Mesenchymal stem cell (in vitro differentiated cells and primary cell): ENCODE results near the gene SAFB2.
A peak's percentile ranks its signal among the peaks of the same experiment; 100 is the strongest.

ENCODE experiments used
- DNase-seq: peaks from one replicate; pipeline ENCODE4 v3.0.0-alpha.2; 2013
- H2AFZ ChIP-seq: one replicate; pipeline ENCODE4 v1.6.1; 2013; ENCODE audit warnings: low read depth, mild to moderate bottlenecking, control low read depth, inconsistent platforms, low read length, moderate library complexity
- H2AK5ac ChIP-seq: 2 replicates; pipeline ENCODE4 v1.6.1; 2013; ENCODE audit warnings: low read length, moderate library complexity, mild to moderate bottlenecking, inconsistent platforms; ENCODE audit not compliant: severe bottlenecking
- H2BK120ac ChIP-seq: one replicate; pipeline ENCODE4 v1.6.1; 2013; ENCODE audit warnings: low read depth, mild to moderate bottlenecking, inconsistent platforms, low read length, moderate library complexity
- H2BK12ac ChIP-seq, 2 experiments: one replicate each; pipeline ENCODE4 v1.6.1; 2013; ENCODE audit warnings: inconsistent platforms in 2 of 2, low read length in 2 of 2, mild to moderate bottlenecking in 2 of 2, moderate library complexity in 2 of 2, control low read depth in 1 of 2
- H2BK15ac ChIP-seq: one replicate; pipeline ENCODE4 v1.6.1; 2013; ENCODE audit warnings: mild to moderate bottlenecking, low read depth, inconsistent platforms; ENCODE audit not compliant: poor library complexity, severe bottlenecking
- H2BK5ac ChIP-seq: 2 replicates; pipeline ENCODE4 v1.6.1; 2013; ENCODE audit warnings: low read depth, mild to moderate bottlenecking, low read length, control low read depth, inconsistent platforms; ENCODE audit not compliant: poor library complexity, severe bottlenecking
- H3K14ac ChIP-seq, 2 experiments: one replicate each; pipeline ENCODE4 v1.6.1; 2013; ENCODE audit warnings: inconsistent platforms in 2 of 2, low read length in 2 of 2, control low read depth in 1 of 2, mild to moderate bottlenecking in 1 of 2, moderate library complexity in 1 of 2
- H3K18ac ChIP-seq, 2 experiments: one replicate each; pipeline ENCODE4 v1.6.1; 2013; ENCODE audit warnings: inconsistent platforms in 2 of 2, low read length in 2 of 2, control low read depth in 1 of 2, low read depth in 1 of 2, mild to moderate bottlenecking in 1 of 2
- H3K23ac ChIP-seq, 2 experiments: one replicate each; pipeline ENCODE4 v1.6.1; 2013; ENCODE audit warnings: inconsistent platforms in 2 of 2, low read length in 2 of 2, mild to moderate bottlenecking in 2 of 2, moderate library complexity in 2 of 2, control low read depth in 1 of 2
- H3K27ac ChIP-seq: 2 replicates; pipeline ENCODE4 v1.5.1; 2013; ENCODE audit warnings: mild to moderate bottlenecking, moderate library complexity, low read length, control low read depth, inconsistent platforms; ENCODE audit not compliant: poor library complexity, severe bottlenecking
- H3K27me3 ChIP-seq, 2 experiments: 2 replicates each; pipeline versions ENCODE4 v1.6.1 to v1.7.0; 2013; ENCODE audit warnings: low read length in 2 of 2, mild to moderate bottlenecking in 2 of 2, moderate library complexity in 2 of 2, control low read depth in 1 of 2, inconsistent platforms in 1 of 2; ENCODE audit not compliant: control insufficient read depth in 1 of 2, insufficient read depth in 1 of 2
- H3K36me3 ChIP-seq, 2 experiments: 2 replicates each; pipeline versions ENCODE4 v1.6.1 to v1.7.0; 2013; ENCODE audit warnings: low read length in 2 of 2, control low read depth in 1 of 2, inconsistent platforms in 1 of 2, low read depth in 1 of 2, mild to moderate bottlenecking in 1 of 2; ENCODE audit not compliant: insufficient read depth in 2 of 2, control insufficient read depth in 1 of 2
- H3K4ac ChIP-seq, 2 experiments: one replicate each; pipeline ENCODE4 v1.6.1; 2013; ENCODE audit warnings: inconsistent platforms in 2 of 2, low read length in 2 of 2, mild to moderate bottlenecking in 2 of 2, moderate library complexity in 2 of 2, control low read depth in 1 of 2, low read depth in 1 of 2
- H3K4me1 ChIP-seq: 2 replicates; pipeline ENCODE4 v1.6.1; 2013; ENCODE audit warnings: low read depth, low read length, control low read depth; ENCODE audit not compliant: control insufficient read depth, insufficient read depth
- H3K4me2 ChIP-seq: 2 replicates; pipeline ENCODE4 v1.6.1; 2013; ENCODE audit warnings: low read length, mild to moderate bottlenecking, inconsistent platforms; ENCODE audit not compliant: poor library complexity, severe bottlenecking
- H3K4me3 ChIP-seq, 2 experiments: 2 replicates each; pipeline versions ENCODE4 v1.5.1 to v1.7.0; 2013; ENCODE audit warnings: low read length in 2 of 2, mild to moderate bottlenecking in 2 of 2, control low read depth in 1 of 2, low read depth in 1 of 2; ENCODE audit not compliant: insufficient read depth in 1 of 2
- H3K79me1 ChIP-seq: replicated peaks from 2 replicates; pipeline ENCODE4 v1.6.1; 2013; ENCODE audit warnings: mild to moderate bottlenecking, control low read depth, low read length, inconsistent platforms; ENCODE audit not compliant: poor library complexity, severe bottlenecking
- H3K9ac ChIP-seq: 2 replicates; pipeline ENCODE4 v1.7.0; 2013; ENCODE audit warnings: mild to moderate bottlenecking, low read length, moderate library complexity
- H3K9me3 ChIP-seq: 2 replicates; pipeline ENCODE4 v1.7.0; 2013; ENCODE audit warnings: mild to moderate bottlenecking, low read length; ENCODE audit not compliant: control insufficient read depth
- H4K8ac ChIP-seq: one replicate; pipeline ENCODE4 v1.6.1; 2013; ENCODE audit warnings: inconsistent platforms, mild to moderate bottlenecking, low read length, moderate library complexity
- H4K91ac ChIP-seq: one replicate; pipeline ENCODE4 v1.6.1; 2013; ENCODE audit warnings: mild to moderate bottlenecking, low read length, inconsistent platforms
- WGBS: methylation state at CpG from one replicate; pipeline ENCODE4 v1.1.7; 2013; ENCODE audit warnings: mixed read lengths; 5-methylcytosine and 5-hydroxymethylcytosine counted together

Gene SAFB2

DNA sequence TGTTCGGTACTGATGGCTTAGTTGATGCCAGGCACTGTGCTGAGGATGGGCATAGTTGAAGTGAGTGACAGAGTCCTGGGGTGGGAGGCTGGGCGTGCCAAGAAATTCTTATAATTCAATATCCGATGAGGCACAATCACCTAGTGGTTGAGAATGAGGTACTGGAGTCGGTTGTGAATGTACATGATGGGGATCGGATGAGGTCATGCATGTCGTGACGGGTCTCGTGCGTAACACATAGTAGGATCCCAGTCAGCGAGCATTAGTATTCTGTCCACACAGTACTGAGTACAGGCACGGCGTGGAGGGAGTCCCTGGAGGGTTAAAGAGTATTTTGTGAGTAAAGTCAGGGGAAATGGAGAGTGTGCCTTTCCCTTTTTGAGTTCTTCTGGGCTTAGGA lies 3.1 kb upstream of the SAFB2 start:
- H3K4me2 ChIP-seq, result no peak overlapping the region
- H3K23ac ChIP-seq, result no peak overlapping the region
- no peak overlapping the region for H2AFZ ChIP-seq
- H2BK15ac ChIP-seq, result no peak overlapping the region
- no peak for DNase-seq
- H3K79me1 ChIP-seq, result no peaks in the 10 kb centered on the region
- peak overlapping the region; percentile 99 for H3K9ac ChIP-seq
- H2AK5ac ChIP-seq, result no peak overlapping the region
- H3K36me3 ChIP-seq, result peaks cover 36 to 53% of the 10 kb centered on the region in 2 experiments
- H3K27ac ChIP-seq, result no peak overlapping the region
- no peak overlapping the region for H3K14ac ChIP-seq
- H3K18ac ChIP-seq, result no peak overlapping the region
- H2BK12ac ChIP-seq, result no peak overlapping the region
- no peak overlapping the region for H2BK5ac ChIP-seq
- no peak overlapping the region for H4K8ac ChIP-seq
- peak overlapping the region in 1 of 2 experiments; percentile 98 for H3K4me3 ChIP-seq
- H3K4me1 ChIP-seq, result peaks cover 16% of the 10 kb centered on the region
- H2BK120ac ChIP-seq, result no peak overlapping the region
- no peak overlapping the region for H3K4ac ChIP-seq
- H3K27me3 ChIP-seq, result no peaks in the 10 kb centered on the region
- no peak overlapping the region for H4K91ac ChIP-seq
- 97% methylated on average over 12 of the region's 12 CpGs for WGBS
- H3K9me3 ChIP-seq, result no peaks in the 10 kb centered on the region

- WGBS, result 73% methylated on average over 8 of the region's 8 CpGs
- Histone ChIP-seq H3K27ac (no peak overlapping the region), H3K9ac (peak overlapping the region; percentile 99), H3K4ac (no peak overlapping the region), H3K14ac (no peak overlapping the region), H3K27me3 (no peaks in the 10 kb centered on the region), H2BK12ac (no peak overlapping the region), H3K9me3 (no peaks in the 10 kb centered on the region), H3K79me1 (no peaks in the 10 kb centered on the region), H4K8ac (no peak overlapping the region), H2BK5ac (no peak overlapping the region), H2BK120ac (no peak overlapping the region), H2AK5ac (no peak overlapping the region), H3K36me3 (peaks cover 35 to 56% of the 10 kb centered on the region in 2 experiments), H3K4me2 (peak overlapping the region; percentile 69), H3K18ac (no peak overlapping the region), H3K23ac (no peak overlapping the region), H2BK15ac (no peak overlapping the region), H2AFZ (no peak overlapping the region), H3K4me1 (peaks cover 16% of the 10 kb centered on the region), H4K91ac (no peak overlapping the region), H3K4me3 (peak overlapping the region in 1 of 2 experiments; percentile 98)
- no peak for DNase-seq
Measured at GRCh38 chr19:5624741-5625278, 2.2 kb upstream of the SAFB2 start.

DNA sequence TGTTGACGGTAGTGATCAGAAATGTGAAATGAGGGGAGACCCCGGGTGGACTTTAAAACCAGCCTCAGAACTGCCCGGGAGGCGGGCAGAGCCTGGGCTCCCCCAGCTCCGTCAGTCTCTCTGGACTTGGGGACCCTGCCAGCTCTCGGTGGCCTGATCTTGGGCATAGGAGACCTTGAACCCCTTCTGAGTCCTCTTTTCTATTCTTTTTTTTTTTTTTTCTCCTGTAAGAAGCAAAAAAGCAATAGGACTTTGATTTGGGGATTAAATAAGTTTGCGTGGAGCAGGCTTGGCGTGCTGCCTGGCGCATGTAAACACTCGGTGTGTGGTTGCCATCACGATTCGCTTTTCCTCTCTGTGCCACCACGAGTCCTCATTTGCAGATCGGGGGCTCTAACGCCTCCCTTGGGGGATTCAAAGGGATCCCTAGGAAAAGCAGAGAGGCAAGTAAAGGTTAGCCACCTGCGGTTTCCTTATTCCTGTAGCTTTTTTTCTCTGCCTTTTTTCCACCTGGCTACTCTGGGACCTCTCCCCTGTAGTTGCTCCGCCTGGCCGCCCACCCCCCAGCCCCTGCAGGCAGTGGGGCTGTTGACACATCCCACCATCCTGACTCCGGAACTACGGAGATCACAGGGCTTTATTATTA lies 1.6 kb upstream of the SAFB2 start:
- Histone ChIP-seq H3K27ac (peak overlapping the region; percentile 17), H3K9me3 (no peaks in the 10 kb centered on the region), H3K4ac (no peak overlapping the region), H2BK5ac (no peak overlapping the region), H3K4me1 (peaks cover 16% of the 10 kb centered on the region), H2BK120ac (no peak overlapping the region), H3K4me2 (peak overlapping the region; percentile 69), H2AFZ (no peak overlapping the region), H3K23ac (no peak overlapping the region), H4K91ac (no peak overlapping the region), H2AK5ac (no peak overlapping the region), H3K27me3 (no peaks in the 10 kb centered on the region), H2BK12ac (no peak overlapping the region), H3K18ac (no peak overlapping the region), H3K4me3 (peak overlapping the region; percentile 98 to 99), H3K9ac (peak overlapping the region; percentile 99), H3K79me1 (no peaks in the 10 kb centered on the region), H4K8ac (no peak overlapping the region), H3K14ac (no peak overlapping the region), H3K36me3 (peaks cover 31 to 53% of the 10 kb centered on the region in 2 experiments), H2BK15ac (no peak overlapping the region)
- peak; percentile 64 for DNase-seq
- WGBS, result 1% methylated on average over 17 of the region's 20 CpGs

GRCh38 chr19:5623397-5624017 lies 931 bp upstream of the SAFB2 start:
- Histone ChIP-seq H2BK12ac (no peak overlapping the region), H2AFZ (no peak overlapping the region), H3K14ac (peak overlapping the region; percentile 27 to 95), H3K9ac (peak overlapping the region; percentile 99), H3K27me3 (no peaks in the 10 kb centered on the region), H3K27ac (peak overlapping the region; percentile 90), H2BK15ac (peak overlapping the region; percentile 63), H3K4me3 (peak overlapping the region; percentile 98 to 99), H3K4ac (peak overlapping the region; percentile 80 to 95), H2BK120ac (peak overlapping the region; percentile 69), H2BK5ac (peak overlapping the region; percentile 53), H3K23ac (peak overlapping the region in 1 of 2 experiments; percentile 95), H2AK5ac (peak overlapping the region; percentile 45), H3K4me1 (peaks cover 14% of the 10 kb centered on the region), H4K8ac (peak overlapping the region; percentile 60), H3K4me2 (peak overlapping the region; percentile 69), H3K79me1 (peaks cover 1% of the 10 kb centered on the region), H3K18ac (peak overlapping the region; percentile 92 to 96), H3K9me3 (no peaks in the 10 kb centered on the region), H4K91ac (peak overlapping the region; percentile 83), H3K36me3 (peaks cover 26 to 54% of the 10 kb centered on the region in 2 experiments)
- peak; percentile 17 for DNase-seq
- under 1% methylated on average over 49 of the region's 50 CpGs for WGBS
